Stimulated activated CD8-positive, alpha-beta memory T cell treated with anti-CD3 and anti-CD28 coated beads, Interleukin-15, amount 100 ng/mL, for 4 hours (primary cell): ENCODE results near the gene FAM180A.

Experiments used
- DNase-seq, 2 donors: peaks; one replicate each; pipeline ENCODE4 v3.0.0-alpha.2; 2020; ENCODE audit warnings: low read depth in 2 of 2

FAM180A gene

GRCh38 chr7:135771961-135772638 is 23.5 kb upstream of the FAM180A start:
- DNase-seq, result no peak

DNA sequence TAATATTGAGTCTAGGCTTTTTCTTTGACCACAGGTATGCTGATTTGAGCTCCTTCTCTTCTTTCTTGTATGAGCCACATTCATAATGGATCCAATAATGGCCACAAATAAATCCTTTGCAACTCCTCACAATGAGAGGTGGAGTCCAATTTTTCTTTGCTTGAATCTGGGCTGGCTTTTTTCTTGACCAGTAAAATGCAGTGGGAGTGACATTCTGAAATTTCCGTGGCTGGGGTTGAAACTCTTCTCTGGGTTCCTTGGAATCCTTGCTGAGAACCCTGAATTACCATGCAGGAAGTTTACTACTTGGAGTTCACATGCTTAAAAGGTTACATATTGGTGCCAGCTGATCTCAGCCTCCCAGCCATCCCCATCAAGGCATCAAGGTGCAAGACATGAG is 22.4 kb upstream of the FAM180A start:
- DNase-seq, result no peak

DNA sequence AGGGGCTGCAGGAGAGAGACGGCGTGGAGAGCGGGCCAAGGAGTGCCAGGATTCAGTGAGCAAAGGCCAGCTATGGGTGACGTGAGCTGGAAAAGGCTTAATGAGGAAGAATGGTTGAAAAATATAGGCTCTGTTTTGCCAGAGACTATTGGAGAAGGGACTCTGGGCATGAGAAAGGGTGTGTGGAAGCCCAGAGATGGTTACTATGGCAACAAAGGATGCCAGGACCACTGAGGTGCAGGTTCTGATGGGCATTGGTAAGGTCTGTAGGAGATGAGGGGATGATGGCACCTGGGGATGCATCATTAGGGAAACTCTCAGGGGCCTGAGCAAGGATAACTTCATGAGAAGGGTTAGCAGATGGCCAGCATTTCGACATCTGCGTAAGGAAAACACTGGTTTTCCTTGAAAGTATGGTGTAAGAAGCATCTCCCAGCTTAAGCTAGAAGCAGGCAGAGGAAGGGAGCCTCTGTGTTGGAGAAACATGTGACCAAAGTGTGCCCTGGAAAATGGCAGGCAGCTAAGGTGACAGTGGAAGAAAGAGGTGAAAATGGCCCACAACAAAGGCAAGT is 21.6 kb upstream of the FAM180A start:
- DNase-seq, result no peak

DNA sequence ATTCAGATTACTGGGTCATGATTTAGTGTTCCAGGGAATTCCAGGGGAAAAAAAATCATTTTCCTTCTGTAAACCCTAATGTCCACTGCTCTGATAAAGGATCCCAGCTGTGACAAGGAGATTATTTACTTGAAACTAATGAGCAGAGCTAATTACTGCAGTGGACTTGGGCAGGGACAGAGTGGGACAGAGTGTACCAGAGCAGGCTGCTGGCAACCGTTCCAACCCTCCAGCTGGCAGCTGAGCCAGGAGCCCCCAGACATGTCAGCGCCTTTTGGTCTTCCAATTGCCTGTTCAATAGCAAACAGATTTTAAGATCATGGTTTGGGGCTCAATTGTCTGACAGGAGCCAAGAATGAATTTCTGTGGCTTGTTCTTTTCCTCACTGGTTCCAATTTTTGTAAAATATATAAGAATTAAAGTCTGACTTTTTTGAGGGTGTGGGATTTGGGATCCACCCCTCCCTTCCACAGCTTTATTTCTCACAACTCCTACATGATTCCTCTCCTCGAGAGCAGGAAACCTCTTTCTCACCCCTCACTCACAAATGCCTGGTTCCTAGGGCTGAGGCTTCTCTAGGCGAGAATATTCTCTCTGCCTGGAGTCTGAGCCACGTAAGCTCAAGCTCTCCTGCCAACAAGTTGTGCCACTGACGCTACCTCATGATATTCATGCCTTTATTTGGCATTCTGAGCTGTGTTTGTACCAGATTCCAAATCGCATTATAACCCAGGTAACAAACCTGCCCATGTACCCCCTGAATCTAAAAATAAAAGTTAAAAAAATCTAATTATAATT is 20.6 kb upstream of the FAM180A start:
- DNase-seq, result no peak

GRCh38 chr7:135768467-135768866 is 19.9 kb upstream of the FAM180A start:
- no peak for DNase-seq

DNA sequence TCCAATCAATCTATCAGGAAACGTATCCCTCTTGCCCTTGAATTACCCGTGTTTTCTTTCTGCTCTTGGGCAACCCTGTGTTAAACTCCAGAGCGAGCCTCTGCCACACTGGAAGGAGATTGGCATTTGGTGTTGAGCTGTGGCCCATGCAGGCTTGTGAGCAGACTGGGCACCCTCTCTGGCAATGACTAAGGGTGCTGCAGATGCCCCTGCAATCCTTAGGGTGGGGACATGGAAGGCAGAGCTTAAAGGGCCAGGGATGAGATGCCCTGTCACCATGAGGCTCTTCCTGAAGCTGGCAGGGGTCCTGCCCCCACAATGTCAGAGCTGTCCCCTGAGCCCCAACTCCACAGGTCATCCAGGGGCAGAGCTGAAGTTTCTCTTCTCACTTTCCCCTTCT is 19.5 kb upstream of the FAM180A start:
- DNase-seq, result no peak

DNA sequence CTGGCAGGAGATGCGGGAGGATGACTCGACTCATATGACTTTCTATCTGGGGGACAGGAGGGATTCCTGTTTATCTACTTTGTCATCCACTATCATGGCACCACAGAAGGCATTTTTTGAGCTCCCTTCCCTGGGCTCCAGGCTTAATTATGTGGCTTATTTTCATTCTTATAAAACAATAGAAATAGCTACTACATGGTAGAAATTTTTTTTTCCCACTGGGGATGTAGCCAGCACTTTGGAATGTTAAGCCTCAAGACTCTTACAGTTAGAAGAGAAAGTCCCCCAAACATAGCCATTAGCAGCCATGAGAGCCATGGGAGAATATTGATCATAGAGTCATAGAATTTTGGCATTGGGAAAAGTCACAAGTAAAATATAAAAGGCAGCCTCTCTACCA is 14.6 kb upstream of the FAM180A start:
- no peak for DNase-seq

GRCh38 chr7:135761751-135762488 is 13.3 kb upstream of the FAM180A start:
- DNase-seq, result no peak

DNA sequence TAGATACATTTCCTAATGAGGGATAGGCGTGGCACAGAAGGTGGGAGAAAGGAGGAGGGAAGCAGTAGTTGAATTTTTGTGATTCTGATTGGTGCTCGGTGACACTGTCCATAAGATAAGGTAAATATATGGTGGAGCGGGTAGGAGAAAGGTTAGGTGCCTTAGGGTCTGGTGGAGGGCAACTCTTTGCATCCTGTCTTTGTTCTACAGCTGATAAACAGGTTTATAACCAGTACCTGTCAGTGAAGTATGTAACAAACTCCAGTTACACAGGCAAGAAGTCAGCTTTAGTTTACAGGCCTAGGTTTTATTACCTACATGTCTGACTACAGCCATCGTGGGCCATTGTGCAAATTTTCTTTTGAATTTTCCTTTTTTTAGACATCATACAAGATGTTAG is 10.9 kb upstream of the FAM180A start:
- no peak for DNase-seq

DNA sequence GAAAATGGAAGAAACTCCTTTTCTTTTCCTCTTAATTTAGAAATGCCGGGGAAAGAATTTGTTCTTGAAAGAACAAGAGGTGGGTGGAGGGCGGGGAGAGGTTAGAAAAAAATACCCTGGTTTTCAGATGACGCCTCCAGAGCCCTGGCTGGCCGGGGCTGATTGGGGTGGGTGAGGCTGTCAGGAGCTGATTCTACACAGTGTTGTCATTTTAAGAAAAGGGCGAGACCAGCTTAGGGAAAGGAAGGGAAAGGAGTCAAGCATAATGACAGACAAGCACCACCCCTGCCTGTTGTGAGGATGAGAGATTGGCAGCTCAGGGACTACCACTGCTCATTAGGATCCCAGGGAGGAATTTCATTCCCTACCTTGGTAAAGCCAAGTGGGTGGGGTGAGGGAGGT is 9.9 kb upstream of the FAM180A start:
- no peak for DNase-seq

- DNase-seq, result no peak
Measured at GRCh38 chr7:135757719-135758411, 9.3 kb upstream of the FAM180A start.

- DNase-seq, result no peak
Measured at GRCh38 chr7:135756191-135756590, 7.6 kb upstream of the FAM180A start.

GRCh38 chr7:135755351-135755753 is 6.7 kb upstream of the FAM180A start:
- no peak for DNase-seq

GRCh38 chr7:135753616-135754413 is 5.2 kb upstream of the FAM180A start:
- DNase-seq, result no peak

GRCh38 chr7:135747366-135747765 is 1.2 kb downstream of the FAM180A start:
- no peak for DNase-seq

DNA sequence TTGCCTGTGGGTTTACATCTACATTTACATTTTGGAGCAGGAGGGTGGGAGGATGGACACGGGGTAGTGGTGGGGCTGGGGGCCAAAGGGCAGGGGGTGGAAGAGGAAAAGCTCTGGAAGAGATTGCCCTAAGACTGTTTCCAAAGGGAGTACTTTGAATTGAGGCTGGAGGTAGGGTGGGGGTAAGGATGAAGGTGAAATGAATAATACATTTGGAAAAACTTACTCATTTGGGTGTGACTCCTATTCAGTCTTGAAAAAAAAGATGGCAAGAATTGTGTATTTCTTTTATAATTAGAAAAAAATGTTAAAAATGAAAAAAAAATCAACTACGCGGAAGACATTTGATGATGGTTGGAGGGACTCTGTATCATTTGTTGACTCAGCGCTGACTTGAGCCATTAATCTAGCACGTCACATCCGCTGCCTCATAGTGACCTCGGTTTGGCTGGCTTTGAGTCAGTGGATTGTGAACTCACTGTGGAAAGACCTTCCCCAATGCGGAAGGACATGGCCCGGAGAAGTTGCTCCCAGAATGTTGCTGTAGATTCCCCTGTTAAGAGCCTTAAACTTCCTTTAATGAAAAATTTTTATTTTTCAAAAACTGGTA is 2.8 kb downstream of the FAM180A start:
- no peak for DNase-seq

- DNase-seq, result no peak
Measured at GRCh38 chr7:135744938-135745702, 3.5 kb downstream of the FAM180A start.

- DNase-seq, result no peak
Measured at GRCh38 chr7:135743907-135744731, 4.5 kb downstream of the FAM180A start.

DNA sequence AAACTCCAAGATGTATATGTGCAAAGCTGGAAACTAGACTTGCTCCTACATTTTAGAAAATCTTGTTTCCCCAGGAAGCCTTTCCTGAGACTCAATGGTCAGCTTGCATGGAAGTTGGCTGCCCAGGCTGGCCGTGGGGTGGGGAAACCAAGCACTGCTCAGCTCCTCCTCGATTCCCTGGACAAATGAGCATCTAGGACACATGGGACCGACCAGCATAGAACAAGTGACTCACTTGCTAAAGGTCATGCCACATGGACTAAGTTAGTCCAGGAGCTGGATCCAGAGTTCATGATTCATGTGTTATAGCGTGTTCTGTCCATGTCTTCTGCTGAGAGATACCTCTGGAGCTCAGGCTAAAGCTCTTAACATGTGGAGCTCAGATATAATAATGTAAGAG is 6.2 kb downstream of the FAM180A start:
- DNase-seq, result no peak
